Right lobe of liver (tissue), 6 donors: Measurements from ENCODE around the gene C18orf63. TPM values are rescaled to one million over a fixed set of nuclear protein-coding genes. Genes with fewer than 3 reads are reported as not detected.
"Not testable (repeated sequence)": the region's sequence is repeated elsewhere in the genome, so short reads cannot be mapped to it uniquely, and the experiment has no call there.

Source experiments
- ATAC-seq, 4 donors: fragments of 200-7000 bp; cut with Tn5 transposase; one replicate each; pipeline ENCODE4 v1.9.1; 2020; ENCODE audit warnings: mild to moderate bottlenecking in 4 of 4, moderate library complexity in 4 of 4
- DNase-seq, 3 donors: peaks; one replicate each; pipeline ENCODE4 v3.0.0-alpha.2; 2020
- H3K27ac ChIP-seq, 3 donors: fragments of 200-600 bp; one replicate each; pipeline ENCODE4 v1.8.0; 2022
- H3K27me3 ChIP-seq, 2 donors: fragments of 200-600 bp; one replicate each; pipeline ENCODE4 v1.8.0; 2022
- H3K36me3 ChIP-seq, 4 donors: fragments of 200-600 bp; sonication (generic) in 1 of 4; one replicate each; pipeline versions ENCODE4 v1.5.1 to v1.8.0; 2017 to 2022; ENCODE audit warnings: control low read depth in 1 of 4
- H3K4me1 ChIP-seq, 4 donors: fragments of 200-600 bp; sonication (generic) in 1 of 4; one replicate each; pipeline versions ENCODE4 v1.5.1 to v1.8.0; 2017 to 2022; ENCODE audit warnings: control low read depth in 1 of 4
- H3K4me3 ChIP-seq, 3 donors: fragments of 200-600 bp; one replicate each; pipeline ENCODE4 v1.8.0; 2022
- H3K9me3 ChIP-seq, 4 donors: fragments of 200-600 bp; sonication (generic) in 1 of 4; one replicate each; pipeline versions ENCODE4 v1.5.1 to v1.8.0; 2017 to 2022; ENCODE audit warnings: control low read depth in 1 of 4
- POLR2A ChIP-seq: fragments of 450-650 bp; IDR thresholded peaks from one replicate; pipeline ENCODE4 v1.6.1; 2017; ENCODE audit warnings: antibody characterized with exemption, mild to moderate bottlenecking
- WGBS: methylation state at CpG from one replicate; pipeline ENCODE4 v1.1.6; 2018; ENCODE audit warnings: low coverage, low lambda C conversion rate; ENCODE audit not compliant: insufficient coverage; ENCODE audit errors: missing lambda C conversion rate; 5-methylcytosine and 5-hydroxymethylcytosine counted together
- intact Hi-C, 2 donors: fragments of 100-400 bp; cut with DNase I; formaldehyde crosslinking; loops; one replicate each; pipeline versions ENCODE4 v1.11.2 to v1.14.1; 2022
- total RNA-seq, 6 experiments: library from RNA; depleted of rRNA in 2 of 6; stranded (reverse); fragments of >200 nt in 2 of 6; fragmentation: NEBNext Ultra II Directional in 3 of 6; extraction: Animal tissue kit (Norgen Biotek cat#: 25700) in 3 of 6; gene quantifications; one replicate each; pipeline versions ENCODE4 v1.1.0 to v1.2.4, GENCODE V29; 2016 to 2023
- TF ChIP-seq, protein P1 (sequence below), 4 donors: fragments of 200-600 bp in 3 of 4; fragments of 450-650 bp in 1 of 4; IDR thresholded peaks; one replicate each; pipeline versions ENCODE4 v1.5.1 to v1.8.0; 2016 to 2022; ENCODE audit warnings: antibody characterized with exemption in 4 of 4, mild to moderate bottlenecking in 2 of 4
- donor health status: DM: no; HTN: yes; CAD: no.
- donor health status: DM: no; HTN: no; CAD: no.
- donor health status: DM: no; HTN: no; CAD: no.
- donor health status: DM: no; HTN: yes; CAD: no.
- donor health status: DM: no; HTN: yes; CAD: no.

C18orf63 gene
- total RNA-seq, 6 experiments from 2014 or later, result not detected

DNA sequence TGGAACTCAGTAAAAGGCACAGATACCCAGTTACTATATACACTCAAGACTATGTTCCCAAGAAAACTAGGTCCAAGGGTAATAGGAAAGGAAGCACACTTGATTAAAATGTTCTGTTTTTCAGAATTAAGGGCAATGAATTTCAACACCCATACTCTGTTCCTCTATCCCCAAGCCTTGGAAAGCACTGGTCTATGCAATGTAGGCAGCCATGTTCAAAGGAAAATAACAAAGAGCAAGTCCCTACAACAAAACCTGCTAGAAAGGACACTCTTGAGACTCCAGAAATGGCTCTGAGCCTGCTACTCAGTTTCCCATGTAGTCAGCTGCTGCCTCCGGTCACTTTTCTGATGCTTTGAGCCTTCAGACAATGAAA, 30.7 kb upstream of the C18orf63 start:
- Histone ChIP-seq H3K27ac (peak overlapping the region; percentile 89 to 95 (median 95)), H3K4me3 (peak overlapping the region; percentile 3 to 98 (median 95)), H3K4me1 (peaks cover 4 to 58% (median 29%) of the 10 kb centered on the region in 4 donors), H3K36me3 (peaks cover 0 to 7% (median 0%) of the 10 kb centered on the region in 4 donors), H3K9me3 (no peaks in the 10 kb centered on the region), H3K27me3 (no peaks in the 10 kb centered on the region)
- DNase-seq, result no peak
- WGBS, result 38% methylated on average over 1 of the region's 1 CpG
- ATAC-seq, result no peak
- intact Hi-C loops, result loop anchor here in 1 of 2 donors (10.0 kb wide), 1 partner anchor 70 kb away; no protein-coding TSS in a partner anchor
- TF ChIP-seq, protein P1, sequence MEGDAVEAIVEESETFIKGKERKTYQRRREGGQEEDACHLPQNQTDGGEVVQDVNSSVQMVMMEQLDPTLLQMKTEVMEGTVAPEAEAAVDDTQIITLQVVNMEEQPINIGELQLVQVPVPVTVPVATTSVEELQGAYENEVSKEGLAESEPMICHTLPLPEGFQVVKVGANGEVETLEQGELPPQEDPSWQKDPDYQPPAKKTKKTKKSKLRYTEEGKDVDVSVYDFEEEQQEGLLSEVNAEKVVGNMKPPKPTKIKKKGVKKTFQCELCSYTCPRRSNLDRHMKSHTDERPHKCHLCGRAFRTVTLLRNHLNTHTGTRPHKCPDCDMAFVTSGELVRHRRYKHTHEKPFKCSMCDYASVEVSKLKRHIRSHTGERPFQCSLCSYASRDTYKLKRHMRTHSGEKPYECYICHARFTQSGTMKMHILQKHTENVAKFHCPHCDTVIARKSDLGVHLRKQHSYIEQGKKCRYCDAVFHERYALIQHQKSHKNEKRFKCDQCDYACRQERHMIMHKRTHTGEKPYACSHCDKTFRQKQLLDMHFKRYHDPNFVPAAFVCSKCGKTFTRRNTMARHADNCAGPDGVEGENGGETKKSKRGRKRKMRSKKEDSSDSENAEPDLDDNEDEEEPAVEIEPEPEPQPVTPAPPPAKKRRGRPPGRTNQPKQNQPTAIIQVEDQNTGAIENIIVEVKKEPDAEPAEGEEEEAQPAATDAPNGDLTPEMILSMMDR (IDR thresholded peaks at IDR 0.05), result no peak
- no peak for TF ChIP-seq POLR2A

DNA sequence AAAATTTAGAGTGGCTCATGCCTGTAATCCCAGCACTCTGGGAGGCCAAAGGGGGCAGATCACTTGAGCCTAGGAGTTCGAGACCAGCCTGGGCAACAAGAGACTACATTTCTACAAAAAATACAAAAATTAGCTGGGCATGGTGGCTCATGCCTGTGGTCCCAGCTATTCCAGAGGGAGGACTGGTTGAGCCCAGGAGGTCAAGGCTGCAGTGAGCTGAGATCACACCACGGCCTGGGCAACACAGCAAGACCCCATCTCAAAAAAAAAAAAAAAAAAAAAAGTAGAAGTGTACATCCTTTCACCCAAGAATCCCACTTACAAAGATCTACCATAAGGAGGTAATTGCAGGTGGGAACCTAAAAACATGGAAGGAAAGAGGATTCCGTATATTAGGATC, 30.1 kb upstream of the C18orf63 start:
- Histone ChIP-seq H3K4me1 (peaks cover 4 to 51% (median 28%) of the 10 kb centered on the region in 4 donors), H3K4me3 (peak overlapping the region; percentile 3 to 98 (median 95)), H3K27ac (peak overlapping the region; percentile 89 to 95 (median 95))
- H3K36me3 ChIP-seq, H3K27me3 ChIP-seq, ATAC-seq, DNase-seq, H3K9me3 ChIP-seq: not testable (repeated sequence)
- WGBS, result 14% methylated on average over 2 of the region's 3 CpGs
- intact Hi-C loops, result loop anchor here in 1 of 2 donors (10.0 kb wide), 1 partner anchor 71 kb away; no protein-coding TSS in a partner anchor

DNA sequence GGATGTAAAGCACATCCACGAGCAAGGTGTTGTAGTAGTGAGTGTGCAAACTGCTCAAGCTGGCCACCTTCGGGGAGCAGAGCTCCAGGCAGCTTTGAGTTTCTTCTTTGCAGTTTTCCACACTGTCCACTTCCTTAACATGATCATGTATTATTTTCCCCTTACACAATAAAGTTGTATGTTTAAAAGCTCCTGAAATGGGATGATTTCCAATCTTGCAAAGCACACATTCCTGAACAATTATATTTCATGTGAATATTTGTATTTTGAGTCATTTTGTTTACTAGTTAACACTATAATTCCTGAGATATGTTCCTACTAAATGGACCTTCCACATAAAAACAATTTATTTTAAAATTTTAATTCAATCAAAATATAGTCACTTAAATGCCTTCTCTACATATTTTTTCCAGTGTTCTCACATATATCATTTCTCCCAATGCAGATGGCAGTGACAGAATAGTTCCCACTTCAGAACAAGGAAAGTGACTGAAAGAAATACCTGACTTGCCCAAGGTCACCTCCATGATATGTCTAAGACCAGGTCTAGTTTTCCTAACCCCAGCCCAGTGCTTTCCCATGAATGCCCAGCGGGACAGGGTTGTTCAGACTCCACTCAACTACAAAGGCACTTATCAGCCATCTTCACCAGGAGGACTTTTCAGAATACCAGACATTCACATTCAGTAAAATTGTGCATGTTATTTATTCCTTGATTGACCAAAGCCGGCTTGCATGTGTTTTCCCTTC, 29.4 kb upstream of the C18orf63 start:
- Histone ChIP-seq H3K36me3 (peaks cover 0 to 2% (median 0%) of the 10 kb centered on the region in 4 donors), H3K9me3 (no peaks in the 10 kb centered on the region)

DNA sequence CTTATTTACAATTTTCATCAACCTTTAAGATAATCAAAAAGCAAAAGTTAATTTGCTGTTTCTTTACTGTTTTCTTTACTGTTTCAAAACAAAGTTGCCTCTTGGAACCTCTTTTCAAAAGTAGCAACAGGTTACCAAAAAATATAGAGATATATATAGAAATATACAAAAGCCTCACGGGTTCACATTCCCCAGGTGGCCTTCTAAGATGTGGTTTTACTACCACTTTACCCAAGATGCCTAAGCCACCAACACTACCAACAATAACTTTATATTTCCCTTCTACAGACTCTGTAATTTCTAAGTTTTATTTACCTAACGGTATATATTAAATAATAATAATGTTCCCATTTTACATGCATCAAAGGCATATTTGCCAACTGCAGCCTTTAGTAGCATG, 28.8 kb upstream of the C18orf63 start:
- Histone ChIP-seq H3K36me3 (no peaks in the 10 kb centered on the region), H3K4me3 (peak overlapping the region in 2 of 3 donors; percentile 95 to 98), H3K4me1 (peaks cover 2 to 39% (median 23%) of the 10 kb centered on the region in 4 donors), H3K27me3 (no peaks in the 10 kb centered on the region), H3K9me3 (no peaks in the 10 kb centered on the region), H3K27ac (peak overlapping the region; percentile 89 to 95 (median 95))
- intact Hi-C loops, result loop anchor here in 1 of 2 donors (10.0 kb wide), 1 partner anchor 72 kb away; no protein-coding TSS in a partner anchor
- WGBS, result 38% methylated on average over 2 of the region's 2 CpGs
- TF ChIP-seq, protein P1 (IDR thresholded peaks at IDR 0.05), result no peak
- no peak for TF ChIP-seq POLR2A
- ATAC-seq, result no peak
- DNase-seq, result no peak

More for the DNA sequence above, 29.4 kb upstream of the C18orf63 start:
- no peaks in the 10 kb centered on the region for H3K27me3 ChIP-seq
- no peak for DNase-seq
- ATAC-seq, result peak in 1 of 4 donors; percentile 0
- peaks cover 4 to 44% (median 24%) of the 10 kb centered on the region in 4 donors for H3K4me1 ChIP-seq
- intact Hi-C loops, result loop anchor here in 1 of 2 donors (10.0 kb wide), 1 partner anchor 71 kb away; no protein-coding TSS in a partner anchor
- 45% methylated on average over 2 of the region's 4 CpGs for WGBS
- peak overlapping the region in 2 of 3 donors; percentile 95 to 98 for H3K4me3 ChIP-seq
- H3K27ac ChIP-seq, result peak overlapping the region; percentile 89 to 95 (median 95)
- TF ChIP-seq POLR2A, result no peak
- TF ChIP-seq, protein P1 (IDR thresholded peaks at IDR 0.05), result no peak

DNA sequence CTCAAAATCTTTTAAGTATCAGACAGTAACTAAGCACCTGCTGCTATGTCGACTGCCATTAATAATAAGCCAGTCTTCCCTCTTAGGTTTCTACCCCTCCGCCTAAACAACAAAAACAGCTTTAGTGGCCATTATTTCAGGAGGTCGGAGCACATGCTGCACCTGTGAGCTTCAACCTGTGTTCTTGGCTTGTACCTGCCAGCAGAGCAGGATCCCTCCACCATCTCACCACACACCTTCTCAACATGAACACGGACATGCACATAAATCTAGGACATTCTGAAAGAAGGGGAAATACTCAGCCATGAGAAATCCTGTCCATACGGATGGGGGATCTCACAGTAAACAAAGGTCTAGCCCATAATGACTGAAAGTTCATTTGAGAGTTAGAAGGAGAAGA, 27.6 kb upstream of the C18orf63 start:
- WGBS, result 29% methylated on average over 5 of the region's 5 CpGs
- intact Hi-C loops, result loop anchor here in 1 of 2 donors (10.0 kb wide), 1 partner anchor 73 kb away; no protein-coding TSS in a partner anchor
- Histone ChIP-seq H3K27ac (peak overlapping the region; percentile 89 to 95 (median 95)), H3K27me3 (no peaks in the 10 kb centered on the region), H3K4me1 (peaks cover 0 to 36% (median 23%) of the 10 kb centered on the region in 4 donors), H3K4me3 (peak overlapping the region; percentile 95 to 98 (median 95)), H3K9me3 (no peaks in the 10 kb centered on the region), H3K36me3 (no peaks in the 10 kb centered on the region)
- ATAC-seq, result no peak
- DNase-seq, result no peak
- no peak for TF ChIP-seq POLR2A
- TF ChIP-seq, protein P1 (IDR thresholded peaks at IDR 0.05), result no peak
